ENCODE data around the gene GRAP2. TPM values are rescaled to one million over a fixed set of nuclear protein-coding genes. Genes with fewer than 3 reads are reported as not detected.

The GRAP2 gene
- total and polyA plus RNA-seq, 2 of the 4 experiments (the other 2 are of a cell fraction) = not detected

DNA sequence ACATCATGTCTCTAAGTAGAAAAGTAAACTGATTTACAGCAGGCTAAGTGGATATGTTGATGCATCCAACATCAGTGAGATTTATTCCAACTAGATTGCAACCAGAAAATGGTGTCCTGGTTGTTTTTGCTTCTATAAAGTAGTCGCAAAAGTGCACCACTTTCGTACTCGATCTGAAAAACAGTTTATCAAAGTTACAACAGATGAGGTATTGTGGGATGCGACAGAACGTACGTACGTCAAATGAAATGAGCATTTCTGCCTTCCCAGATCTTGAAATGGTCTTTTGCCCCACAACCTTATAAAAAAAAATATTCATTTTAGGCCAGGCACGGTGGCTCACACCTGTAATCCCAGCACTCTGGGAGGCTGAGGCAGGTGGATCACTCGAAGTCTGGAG lies 13.7 kb downstream of the GRAP2 start:
- ATAC-seq (ENCODE audit: low read depth) (no peak), DNase-seq (no peak)
- Histone ChIP-seq H3K79me1 (ENCODE audit: low read depth in 1 of 2, low read length in 2 of 2) (no peaks in the 10 kb centered on the region), H3K36me3 (ENCODE audit: control insufficient read depth, insufficient read depth, low read length) (no peaks in the 10 kb centered on the region), H3K27me3 (ENCODE audit: control insufficient read depth, insufficient read depth, low read length) (peaks cover 48% of the 10 kb centered on the region), H4K20me1 (ENCODE audit: insufficient read depth, low read length) (no peaks in the 10 kb centered on the region), H3K4me3 (ENCODE audit: insufficient read depth, low read depth, low read length) (no peak overlapping the region), H2AK9ac (replicated peaks; ENCODE audit: low read depth, low read length, poor library complexity) (no peak overlapping the region), H4K5ac (ENCODE audit: low read depth, low read length) (no peak overlapping the region), H2AK5ac (ENCODE audit: low read depth, low read length) (no peak overlapping the region), H3K18ac (ENCODE audit: low read depth, low read length) (no peak overlapping the region), H4K8ac (ENCODE audit: low read depth in 2 of 2, low read length in 2 of 2) (no peak overlapping the region), H2BK15ac (ENCODE audit: low read depth, low read length) (no peak overlapping the region), H3K9me3 (ENCODE audit: control insufficient read depth, insufficient read depth, low read length) (no peaks in the 10 kb centered on the region), H3K27ac (ENCODE audit: insufficient read depth, low read length) (no peak overlapping the region), H2BK120ac (ENCODE audit: low read depth, low read length) (no peak overlapping the region), H2AFZ (replicated peaks; ENCODE audit: low read length, poor library complexity) (no peak overlapping the region), H3K9ac (ENCODE audit: low read depth, low read length) (no peak overlapping the region), H2BK5ac (ENCODE audit: low read depth, low read length, poor library complexity, severe bottlenecking) (no peak overlapping the region), H3K4me2 (ENCODE audit: low read depth, low read length) (no peak overlapping the region), H2BK20ac (ENCODE audit: low read depth, low read length) (no peak overlapping the region), H3K14ac (replicated peaks; ENCODE audit: low read depth, low read length) (no peak overlapping the region), H3K56ac (ENCODE audit: extremely low read depth, insufficient read depth, low read length) (no peak overlapping the region), H3K4ac (ENCODE audit: low read depth, low read length) (no peak overlapping the region), H3K4me1 (ENCODE audit: control insufficient read depth, insufficient read depth, low read length) (no peaks in the 10 kb centered on the region), H3K23ac (ENCODE audit: low read depth, low read length) (no peak overlapping the region), H3K9me1 (ENCODE audit: insufficient read depth, low read length) (no peaks in the 10 kb centered on the region), H4K91ac (ENCODE audit: insufficient read depth, low read depth, low read length) (no peak overlapping the region)
- ChIA-PET POLR2A (ENCODE audit: unreplicated experiment) (no interaction called here), CTCF (no interaction called here)
- no TSS peak for BruUV-seq (replicated peaks)
- intact Hi-C loops (cut with micrococcal nuclease) (no loop called here), dilution Hi-C loops (cut with HindIII; ENCODE audit: low sequenced_read_pairs, unreplicated experiment) (no loop called here), in situ Hi-C loops (cut with MboI; ENCODE audit: low sequenced_read_pairs) (no loop called here)
- no CpG with 5 or more reads among the region's 9 CpGs for WGBS, 2 experiments (ENCODE audit: extremely low coverage in 2 of 2, insufficient read length in 1 of 2)
- TF ChIP-seq, protein P1, sequence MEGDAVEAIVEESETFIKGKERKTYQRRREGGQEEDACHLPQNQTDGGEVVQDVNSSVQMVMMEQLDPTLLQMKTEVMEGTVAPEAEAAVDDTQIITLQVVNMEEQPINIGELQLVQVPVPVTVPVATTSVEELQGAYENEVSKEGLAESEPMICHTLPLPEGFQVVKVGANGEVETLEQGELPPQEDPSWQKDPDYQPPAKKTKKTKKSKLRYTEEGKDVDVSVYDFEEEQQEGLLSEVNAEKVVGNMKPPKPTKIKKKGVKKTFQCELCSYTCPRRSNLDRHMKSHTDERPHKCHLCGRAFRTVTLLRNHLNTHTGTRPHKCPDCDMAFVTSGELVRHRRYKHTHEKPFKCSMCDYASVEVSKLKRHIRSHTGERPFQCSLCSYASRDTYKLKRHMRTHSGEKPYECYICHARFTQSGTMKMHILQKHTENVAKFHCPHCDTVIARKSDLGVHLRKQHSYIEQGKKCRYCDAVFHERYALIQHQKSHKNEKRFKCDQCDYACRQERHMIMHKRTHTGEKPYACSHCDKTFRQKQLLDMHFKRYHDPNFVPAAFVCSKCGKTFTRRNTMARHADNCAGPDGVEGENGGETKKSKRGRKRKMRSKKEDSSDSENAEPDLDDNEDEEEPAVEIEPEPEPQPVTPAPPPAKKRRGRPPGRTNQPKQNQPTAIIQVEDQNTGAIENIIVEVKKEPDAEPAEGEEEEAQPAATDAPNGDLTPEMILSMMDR (conservative IDR thresholded peaks at IDR 0.05; ENCODE audit: low read depth, low read length) = no peak
- TF ChIP-seq POLR2A (IDR thresholded peaks at IDR 0.05; ENCODE audit: low read depth, low read length) = no peak
- TF ChIP-seq FOS (IDR thresholded peaks at IDR 0.05; ENCODE audit: low read depth, low read length) = no peak
- TF ChIP-seq MXI1 (IDR thresholded peaks at IDR 0.05; ENCODE audit: borderline replicate concordance, low read depth, low read length) = no peak
- no peak for TF ChIP-seq NFE2L2 (IDR thresholded peaks at IDR 0.05; ENCODE audit: low read depth, low read length)
- no peak for TF ChIP-seq MAFK (IDR thresholded peaks at IDR 0.05; ENCODE audit: low read depth, low read length)
- TF ChIP-seq BHLHE40 (IDR thresholded peaks at IDR 0.05; ENCODE audit: low read depth, low read length) = no peak
- no peak for TF ChIP-seq CHD1 (IDR thresholded peaks at IDR 0.05; ENCODE audit: low read depth, low read length)
